Measurements from ENCODE around the gene CACNA2D3.

The CACNA2D3 gene

GRCh38 chr3:54165865-54166264, 43.5 kb downstream of the CACNA2D3 start:
- TF ChIP-seq CTCF (IDR thresholded peaks at IDR 0.05; ENCODE audit: control insufficient read depth, insufficient read depth, low read depth, low read length, missing control alignments): no peak
- DNase-seq (ENCODE audit: low read depth): no peak
- H3K4me3 ChIP-seq (ENCODE audit: control insufficient read depth, low read depth, low read length): no peak overlapping the region

- H3K4me3 ChIP-seq (ENCODE audit: control insufficient read depth, low read depth, low read length): no peak overlapping the region
- no peak for TF ChIP-seq CTCF (IDR thresholded peaks at IDR 0.05; ENCODE audit: control insufficient read depth, insufficient read depth, low read depth, low read length, missing control alignments)
These were observed 45.6 kb downstream of the CACNA2D3 start for GRCh38 chr3:54167999-54168398.

GRCh38 chr3:54168451-54168850, 46.1 kb downstream of the CACNA2D3 start:
- TF ChIP-seq CTCF (IDR thresholded peaks at IDR 0.05; ENCODE audit: control insufficient read depth, insufficient read depth, low read depth, low read length, missing control alignments): no peak
- no peak for DNase-seq (ENCODE audit: low read depth)
- no peak overlapping the region for H3K4me3 ChIP-seq (ENCODE audit: control insufficient read depth, low read depth, low read length)

More at GRCh38 chr3:54167999-54168398, 45.6 kb downstream of the CACNA2D3 start:
- DNase-seq (ENCODE audit: low read depth): no peak

GRCh38 chr3:54169524-54169923, 47.2 kb downstream of the CACNA2D3 start:
- DNase-seq (ENCODE audit: low read depth): no peak
- H3K4me3 ChIP-seq (ENCODE audit: control insufficient read depth, low read depth, low read length): no peak overlapping the region
- no peak for TF ChIP-seq CTCF (IDR thresholded peaks at IDR 0.05; ENCODE audit: control insufficient read depth, insufficient read depth, low read depth, low read length, missing control alignments)

- TF ChIP-seq CTCF (IDR thresholded peaks at IDR 0.05; ENCODE audit: control insufficient read depth, insufficient read depth, low read depth, low read length, missing control alignments): no peak
- DNase-seq (ENCODE audit: low read depth): no peak
- no peak overlapping the region for H3K4me3 ChIP-seq (ENCODE audit: control insufficient read depth, low read depth, low read length)
These were observed 49.2 kb downstream of the CACNA2D3 start for GRCh38 chr3:54171509-54171908.

- no peak for DNase-seq (ENCODE audit: low read depth)
- H3K4me3 ChIP-seq (ENCODE audit: control insufficient read depth, low read depth, low read length): no peak overlapping the region
- no peak for TF ChIP-seq CTCF (IDR thresholded peaks at IDR 0.05; ENCODE audit: control insufficient read depth, insufficient read depth, low read depth, low read length, missing control alignments)
These were observed 49.6 kb downstream of the CACNA2D3 start for GRCh38 chr3:54171951-54172350.

GRCh38 chr3:54173371-54173770, 51.0 kb downstream of the CACNA2D3 start:
- TF ChIP-seq CTCF (IDR thresholded peaks at IDR 0.05; ENCODE audit: control insufficient read depth, insufficient read depth, low read depth, low read length, missing control alignments): no peak
- no peak overlapping the region for H3K4me3 ChIP-seq (ENCODE audit: control insufficient read depth, low read depth, low read length)
- no peak for DNase-seq (ENCODE audit: low read depth)

All from AG09309 (cell line).